Activated CD4-positive, alpha-beta T cell treated with anti-CD3 and anti-CD28 coated beads for 36 hours (primary cell): Measurements from ENCODE around the gene TPM1. TPM values are rescaled to one million over a fixed set of nuclear protein-coding genes. Genes with fewer than 3 reads are reported as not detected.
"Not testable (repeated sequence)": the region's sequence is repeated elsewhere in the genome, so short reads cannot be mapped to it uniquely, and the experiment has no call there.

ENCODE experiments used
- ATAC-seq: fragments of 200-7000 bp; cut with Tn5 transposase; one replicate; pipeline ENCODE4 v1.10.0; 2021; ENCODE audit warnings: mild to moderate bottlenecking, moderate library complexity
- CTCF ChIA-PET: fragments of 350-600 bp; sonication (Branson Sonifier 250); formaldehyde crosslinking; loops from one replicate; lab custom pipeline; 2021; ENCODE audit warnings: antibody characterized with exemption; lab: Charles Lee
- POLR2A ChIA-PET: fragments of 350-600 bp; sonication (Branson Sonifier 250); formaldehyde crosslinking; loops from one replicate; lab custom pipeline; 2021; ENCODE audit warnings: antibody characterized with exemption, inconsistent platforms; lab: Charles Lee
- DNase-seq: peaks from one replicate; pipeline ENCODE4 v3.0.0-alpha.2; 2020
- H3K27ac Mint-ChIP-seq: one replicate; pipeline ENCODE4 v1.8.0; 2021; ENCODE audit warnings: mixed read lengths
- H3K27me3 Mint-ChIP-seq: one replicate; pipeline ENCODE4 v1.8.0; 2021; ENCODE audit warnings: mixed read lengths
- H3K36me3 Mint-ChIP-seq: one replicate; pipeline ENCODE4 v1.8.0; 2021; ENCODE audit warnings: low read depth, mixed read lengths
- H3K4me1 Mint-ChIP-seq: one replicate; pipeline ENCODE4 v1.8.0; 2021; ENCODE audit warnings: mixed read lengths
- H3K4me3 Mint-ChIP-seq: one replicate; pipeline ENCODE4 v1.8.0; 2021; ENCODE audit warnings: mild to moderate bottlenecking, moderate library complexity, mixed read lengths
- H3K9me3 Mint-ChIP-seq: one replicate; pipeline ENCODE4 v1.8.0; 2021; ENCODE audit warnings: low read depth, mixed read lengths
- intact Hi-C, 2 experiments: fragments of 100-400 bp; cut with DNase I in 1 of 2; cut with micrococcal nuclease in 1 of 2; formaldehyde crosslinking; loops; one replicate each; pipeline versions ENCODE4 v1.14.2 to v1.15.1; 2022 to 2024; cut with DNase I, micrococcal nuclease
- total RNA-seq, 2 experiments: library from RNA; stranded (reverse); gene quantifications; one replicate each; pipeline ENCODE4 v1.2.3, GENCODE V29; 2021

The TPM1 gene
- total RNA-seq, 2 experiments from 2014 or later = 7.6 to 8.9 TPM

GRCh38 chr15:63088533-63089245, 46.1 kb downstream of the TPM1 start:
- Mint-ChIP-seq H3K36me3 (no peaks in the 10 kb centered on the region), H3K9me3 (no peaks in the 10 kb centered on the region), H3K27me3 (no peaks in the 10 kb centered on the region), H3K27ac (no peak overlapping the region), H3K4me3 (no peak overlapping the region), H3K4me1 (no peaks in the 10 kb centered on the region)
- no peak for ATAC-seq
- intact Hi-C loops = no loop called here
- CTCF ChIA-PET = interaction anchor here (0.6 to 1.6 kb wide), 6 partner anchors 19 to 346 kb away, joined by 3 to 6 read pairs (median 3); no protein-coding TSS in a partner anchor
- DNase-seq = no peak
- POLR2A ChIA-PET = no interaction called here

GRCh38 chr15:63089260-63090043, 46.9 kb downstream of the TPM1 start:
- ChIA-PET POLR2A (no interaction called here), CTCF (interaction anchor here (0.6 to 1.7 kb wide), 6 partner anchors 19 to 300 kb away, joined by 3 to 6 read pairs (median 4); no protein-coding TSS in a partner anchor)
- no peaks in the 10 kb centered on the region for H3K9me3 Mint-ChIP-seq
- no peaks in the 10 kb centered on the region for H3K4me1 Mint-ChIP-seq
- H3K4me3 Mint-ChIP-seq = no peak overlapping the region
- ATAC-seq = no peak
- DNase-seq = no peak
- intact Hi-C loops = loop anchor here (5.0 to 10.0 kb wide), 2 partner anchors 245 to 313 kb away; no protein-coding TSS in a partner anchor
- no peaks in the 10 kb centered on the region for H3K36me3 Mint-ChIP-seq
- H3K27me3 Mint-ChIP-seq = no peaks in the 10 kb centered on the region
- no peak overlapping the region for H3K27ac Mint-ChIP-seq

GRCh38 chr15:63090472-63090871, 47.9 kb downstream of the TPM1 start:
- H3K9me3 Mint-ChIP-seq = no peaks in the 10 kb centered on the region
- no peaks in the 10 kb centered on the region for H3K27me3 Mint-ChIP-seq
- CTCF ChIA-PET = interaction anchor here (0.7 to 1.7 kb wide), 3 partner anchors 29 to 340 kb away, joined by 3 to 6 read pairs (median 4); no protein-coding TSS in a partner anchor
- H3K4me1 Mint-ChIP-seq = no peaks in the 10 kb centered on the region
- POLR2A ChIA-PET = no interaction called here
- H3K36me3 Mint-ChIP-seq = no peaks in the 10 kb centered on the region
- no peak overlapping the region for H3K27ac Mint-ChIP-seq
- ATAC-seq (no peak), DNase-seq (no peak)
- intact Hi-C loops = loop anchor here (5.0 to 10.0 kb wide), 2 partner anchors 246 to 312 kb away; no protein-coding TSS in a partner anchor
- H3K4me3 Mint-ChIP-seq = no peak overlapping the region

- ATAC-seq (no peak), DNase-seq (no peak)
- intact Hi-C loops = loop anchor here (5.0 to 10.0 kb wide), 2 partner anchors 246 to 311 kb away; no protein-coding TSS in a partner anchor
- POLR2A ChIA-PET = no interaction called here
- Mint-ChIP-seq H3K27me3 (no peaks in the 10 kb centered on the region), H3K4me3 (no peak overlapping the region), H3K4me1 (no peaks in the 10 kb centered on the region), H3K36me3 (no peaks in the 10 kb centered on the region), H3K9me3 (no peaks in the 10 kb centered on the region), H3K27ac (no peak overlapping the region)
- CTCF ChIA-PET = interaction anchor here (0.7 to 4.5 kb wide), 3 partner anchors 43 to 341 kb away, joined by 3 to 61 read pairs (median 6); no protein-coding TSS in a partner anchor
Measured at GRCh38 chr15:63090887-63091286, 48.3 kb downstream of the TPM1 start.

- H3K27ac Mint-ChIP-seq = no peak overlapping the region
- intact Hi-C loops = loop anchor here (5.0 to 10.0 kb wide), 2 partner anchors 247 to 310 kb away; no protein-coding TSS in a partner anchor
- no peak for ATAC-seq
- ChIA-PET POLR2A (interaction anchor here (0.6 kb wide), 1 partner anchor 436 kb away, joined by 3 read pairs; no protein-coding TSS in a partner anchor), CTCF (interaction anchor here (1.3 to 4.5 kb wide), 2 partner anchors 12 to 44 kb away, joined by 3 to 61 read pairs; no protein-coding TSS in a partner anchor)
- no peak for DNase-seq
- H3K27me3 Mint-ChIP-seq = no peaks in the 10 kb centered on the region
- no peaks in the 10 kb centered on the region for H3K9me3 Mint-ChIP-seq
- no peak overlapping the region for H3K4me3 Mint-ChIP-seq
- H3K36me3 Mint-ChIP-seq = no peaks in the 10 kb centered on the region
- H3K4me1 Mint-ChIP-seq = peaks cover under 1% of the 10 kb centered on the region
Measured at GRCh38 chr15:63091679-63092446, 49.3 kb downstream of the TPM1 start.

- H3K36me3 Mint-ChIP-seq = no peaks in the 10 kb centered on the region
- intact Hi-C loops = loop anchor here (1.0 to 10.0 kb wide), 6 partner anchors 45 to 311 kb away; no protein-coding TSS in a partner anchor
- H3K27ac Mint-ChIP-seq = no peak overlapping the region
- DNase-seq (peak; percentile 87), ATAC-seq (peak; percentile 94)
- ChIA-PET CTCF (interaction anchor here (0.7 to 4.5 kb wide), 18 partner anchors 9 to 539 kb away, joined by 3 to 61 read pairs (median 3); no protein-coding TSS in a partner anchor), POLR2A (no interaction called here)
- peaks cover 4% of the 10 kb centered on the region for H3K4me1 Mint-ChIP-seq
- no peak overlapping the region for H3K4me3 Mint-ChIP-seq
- H3K9me3 Mint-ChIP-seq = no peaks in the 10 kb centered on the region
- H3K27me3 Mint-ChIP-seq = no peaks in the 10 kb centered on the region
Measured at GRCh38 chr15:63093486-63094205, 51.1 kb downstream of the TPM1 start.

- ATAC-seq (no peak), DNase-seq (no peak)
- intact Hi-C loops = loop anchor here (5.0 to 10.0 kb wide), 2 partner anchors 250 to 308 kb away; no protein-coding TSS in a partner anchor
- H3K36me3 Mint-ChIP-seq = no peaks in the 10 kb centered on the region
- ChIA-PET CTCF (interaction anchor here (0.7 to 4.5 kb wide), 17 partner anchors 10 to 540 kb away, joined by 3 to 61 read pairs (median 3); no protein-coding TSS in a partner anchor), POLR2A (no interaction called here)
- H3K27me3 Mint-ChIP-seq = no peaks in the 10 kb centered on the region
- no peak overlapping the region for H3K27ac Mint-ChIP-seq
- no peak overlapping the region for H3K4me3 Mint-ChIP-seq
- H3K4me1 Mint-ChIP-seq = peaks cover 4% of the 10 kb centered on the region
- no peaks in the 10 kb centered on the region for H3K9me3 Mint-ChIP-seq
Measured at GRCh38 chr15:63094495-63094931, 52.0 kb downstream of the TPM1 start.

- ChIA-PET CTCF (interaction anchor here (1.0 kb wide), 1 partner anchor 119 kb away, joined by 3 read pairs; no protein-coding TSS in a partner anchor), POLR2A (no interaction called here)
- Mint-ChIP-seq H3K4me1 (peaks cover 4% of the 10 kb centered on the region), H3K9me3 (no peaks in the 10 kb centered on the region), H3K27me3 (no peaks in the 10 kb centered on the region), H3K4me3 (no peak overlapping the region), H3K27ac (no peak overlapping the region), H3K36me3 (no peaks in the 10 kb centered on the region)
- intact Hi-C loops = loop anchor here in 1 of 2 experiments (10.0 kb wide), 1 partner anchor 251 kb away; no protein-coding TSS in a partner anchor
- no peak for ATAC-seq
- DNase-seq = no peak
Measured at GRCh38 chr15:63096178-63096577, 53.6 kb downstream of the TPM1 start.

- H3K4me3 Mint-ChIP-seq, POLR2A ChIA-PET, CTCF ChIA-PET, H3K27me3 Mint-ChIP-seq, H3K9me3 Mint-ChIP-seq, H3K27ac Mint-ChIP-seq, H3K36me3 Mint-ChIP-seq, H3K4me1 Mint-ChIP-seq, ATAC-seq, DNase-seq: not testable (repeated sequence)
- intact Hi-C loops = loop anchor here in 1 of 2 experiments (10.0 kb wide), 1 partner anchor 254 kb away; no protein-coding TSS in a partner anchor
Measured at GRCh38 chr15:63098901-63099300, 56.4 kb downstream of the TPM1 start.

GRCh38 chr15:63099581-63099980, 57.0 kb downstream of the TPM1 start:
- CTCF ChIA-PET = not testable (repeated sequence)

More at GRCh38 chr15:63099581-63099980, 57.0 kb downstream of the TPM1 start:
- H3K4me3 Mint-ChIP-seq, ATAC-seq, H3K9me3 Mint-ChIP-seq, H3K36me3 Mint-ChIP-seq, H3K27me3 Mint-ChIP-seq, H3K4me1 Mint-ChIP-seq, DNase-seq, H3K27ac Mint-ChIP-seq, POLR2A ChIA-PET: not testable (repeated sequence)
- intact Hi-C loops = loop anchor here in 1 of 2 experiments (10.0 kb wide), 1 partner anchor 255 kb away; no protein-coding TSS in a partner anchor
